Stimulated activated CD8-positive, alpha-beta memory T cell treated with anti-CD3 and anti-CD28 coated beads, Interleukin-4, amount 100 ng/mL, for 24 hours (primary cell): ENCODE data around the gene DHPS.
A peak's percentile ranks its signal among the peaks of the same experiment; 100 is the strongest.

ENCODE experiments used
- DNase-seq: peaks from one replicate; pipeline ENCODE4 v3.0.0-alpha.2; 2020; ENCODE audit warnings: low read depth

The DHPS gene

GRCh38 chr19:12675399-12675798 is 6.3 kb downstream of the DHPS start:
- no peak for DNase-seq

DNA sequence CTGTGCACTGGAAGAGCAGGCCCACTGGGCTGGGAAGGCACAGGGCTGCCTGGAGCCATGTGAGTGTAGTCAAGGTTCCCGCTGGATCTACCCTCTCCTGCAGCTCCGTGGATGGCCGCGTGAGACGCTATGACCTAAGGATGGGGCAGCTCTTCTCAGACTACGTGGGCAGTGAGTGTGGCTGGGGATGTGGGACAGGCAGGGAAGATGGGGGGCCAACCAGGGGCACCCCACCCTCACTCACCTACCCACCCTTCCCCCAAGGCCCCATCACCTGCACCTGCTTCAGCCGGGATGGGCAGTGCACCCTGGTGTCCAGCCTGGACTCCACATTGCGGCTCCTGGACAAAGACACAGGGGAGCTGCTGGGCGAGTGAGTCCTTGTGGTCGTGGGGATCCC is 8.9 kb downstream of the DHPS start:
- no peak for DNase-seq

- no peak for DNase-seq
These were observed 11.3 kb downstream of the DHPS start for GRCh38 chr19:12670159-12670928.

DNA sequence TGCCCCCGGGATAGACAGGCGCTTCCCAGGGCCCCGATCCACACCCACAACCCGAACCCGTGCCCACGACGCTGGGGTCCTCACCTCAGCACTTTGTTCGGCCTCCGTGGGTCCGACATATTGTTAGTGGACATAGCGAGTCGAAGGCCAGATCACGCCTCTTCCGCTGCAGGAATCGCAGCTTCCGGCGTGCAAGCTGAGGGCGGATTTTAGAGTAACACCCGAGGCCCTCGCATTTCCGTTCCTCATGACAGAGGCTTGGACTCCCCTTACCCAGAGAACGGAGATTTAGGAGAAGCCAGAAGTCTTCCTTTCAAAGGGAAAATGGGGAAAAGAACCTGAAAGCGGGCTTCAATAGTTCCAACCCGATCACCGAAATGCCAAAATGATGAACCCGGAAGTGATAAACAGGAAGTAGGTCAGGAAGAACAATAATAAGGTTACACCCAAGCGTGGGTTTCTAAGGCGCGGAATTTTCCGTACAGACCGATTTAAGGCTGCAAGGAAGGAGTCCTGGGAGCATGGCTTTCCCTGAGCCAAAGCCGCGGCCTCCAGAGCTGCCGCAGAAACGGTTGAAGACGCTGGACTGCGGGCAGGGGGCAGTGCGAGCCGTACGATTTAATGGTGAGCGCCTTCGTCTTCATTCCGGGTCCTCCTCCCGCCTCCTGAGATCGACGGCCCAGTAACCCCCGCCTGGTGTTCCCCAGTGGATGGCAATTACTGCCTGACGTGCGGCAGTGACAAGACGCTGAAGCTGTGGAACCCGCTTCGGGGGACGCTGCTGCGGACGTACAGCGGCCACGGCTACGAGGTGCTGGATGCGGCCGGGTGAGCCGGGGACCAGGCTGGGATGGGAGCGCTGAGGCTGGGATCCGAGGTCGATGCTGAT is 12.2 kb downstream of the DHPS start:
- peak; percentile 62 for DNase-seq

GRCh38 chr19:12668932-12669269 is 12.8 kb downstream of the DHPS start:
- peak; percentile 47 for DNase-seq

GRCh38 chr19:12668346-12668745 is 13.3 kb downstream of the DHPS start:
- no peak for DNase-seq

GRCh38 chr19:12667731-12668302 is 13.9 kb downstream of the DHPS start:
- no peak for DNase-seq

GRCh38 chr19:12666265-12667048 is 15.2 kb downstream of the DHPS start, which contains the start of the genes MAN2B1 and WDR83:
Gene MAN2B1 (minus strand): TSS chr19:12666742. CDS start chr19:12666701, 41 bp downstream.
Gene WDR83 (plus strand): TSS chr19:12666807. CDS start chr19:12669791, 2,984 bp downstream.
- peak; percentile 75 for DNase-seq

GRCh38 chr19:12665671-12666264 is 15.9 kb downstream of the DHPS start:
- no peak for DNase-seq

DNA sequence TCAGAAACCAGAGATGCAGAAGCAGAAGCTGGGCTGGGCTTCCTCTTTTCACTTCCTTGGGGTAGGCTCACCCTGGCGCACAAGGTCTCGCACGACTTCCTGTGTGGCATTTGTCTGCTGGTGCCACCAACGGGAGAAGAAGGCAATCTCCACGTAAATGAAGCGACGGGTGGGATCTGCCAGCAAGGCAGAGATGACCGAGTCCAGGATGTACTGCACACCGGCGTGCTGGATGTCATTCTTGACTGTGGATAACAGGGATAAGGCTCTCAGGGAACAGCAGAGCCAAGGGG is 16.5 kb downstream of the DHPS start:
- no peak for DNase-seq

GRCh38 chr19:12664406-12665280 is 17.0 kb downstream of the DHPS start:
- no peak for DNase-seq

- DNase-seq, result no peak
These were observed 20.7 kb downstream of the DHPS start for GRCh38 chr19:12660980-12661379.

GRCh38 chr19:12657966-12658365 is 23.7 kb downstream of the DHPS start:
- no peak for DNase-seq

DNA sequence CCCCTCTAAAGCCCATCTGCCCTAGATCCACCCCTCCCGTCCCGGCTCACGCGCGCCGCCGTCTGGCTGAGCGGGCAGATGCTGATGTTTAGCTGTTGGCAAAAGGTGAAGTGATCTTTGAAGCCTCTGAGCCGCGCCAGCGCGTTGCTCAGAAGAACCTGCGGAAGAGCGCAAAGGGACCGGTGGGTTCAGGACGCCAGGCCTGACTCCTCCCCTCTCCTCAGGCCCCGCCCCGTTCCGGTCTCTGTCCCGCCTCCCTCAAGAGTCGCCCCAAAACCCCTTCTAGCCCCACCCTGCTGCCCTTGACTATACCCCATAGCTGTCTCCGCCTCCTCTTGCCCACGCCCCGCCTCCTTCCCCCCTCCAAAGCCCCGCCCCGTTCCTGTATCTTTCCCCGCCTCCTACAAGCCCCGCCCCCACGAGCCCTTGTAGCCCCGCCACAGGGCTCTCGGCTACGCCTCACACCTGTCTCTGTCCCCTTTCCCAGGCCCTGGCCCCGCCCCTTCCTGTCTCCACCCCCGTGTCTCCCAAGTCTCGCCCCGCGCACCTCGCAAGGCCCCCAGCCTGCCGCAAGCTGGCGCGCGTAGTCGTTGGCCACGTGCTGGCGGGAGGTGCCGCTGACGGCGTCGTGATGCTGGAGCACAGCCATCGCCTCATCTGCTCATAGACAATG is 24.6 kb downstream of the DHPS start:
- no peak for DNase-seq

DNA sequence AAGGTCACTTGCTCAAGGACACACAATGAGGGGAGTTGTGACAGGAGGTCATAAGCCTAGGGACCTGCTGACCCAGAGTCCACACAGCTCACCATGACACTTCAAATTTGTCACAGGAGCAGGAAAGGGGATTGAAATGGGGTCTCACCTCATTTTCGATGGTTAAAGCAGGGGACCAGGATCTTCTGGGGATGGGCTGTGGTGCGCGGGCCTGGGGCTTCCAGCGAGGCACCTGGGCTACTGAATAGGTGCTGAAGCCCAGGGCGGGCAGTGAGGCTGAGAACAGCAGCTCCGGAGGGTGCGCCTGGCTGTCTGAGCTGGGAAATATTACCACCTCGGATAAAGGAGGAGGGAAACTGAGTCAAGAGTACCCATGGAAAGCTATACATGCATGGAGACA is 26.1 kb downstream of the DHPS start:
- no peak for DNase-seq

GRCh38 chr19:12652219-12652618 is 29.5 kb downstream of the DHPS start:
- DNase-seq, result no peak

DNA sequence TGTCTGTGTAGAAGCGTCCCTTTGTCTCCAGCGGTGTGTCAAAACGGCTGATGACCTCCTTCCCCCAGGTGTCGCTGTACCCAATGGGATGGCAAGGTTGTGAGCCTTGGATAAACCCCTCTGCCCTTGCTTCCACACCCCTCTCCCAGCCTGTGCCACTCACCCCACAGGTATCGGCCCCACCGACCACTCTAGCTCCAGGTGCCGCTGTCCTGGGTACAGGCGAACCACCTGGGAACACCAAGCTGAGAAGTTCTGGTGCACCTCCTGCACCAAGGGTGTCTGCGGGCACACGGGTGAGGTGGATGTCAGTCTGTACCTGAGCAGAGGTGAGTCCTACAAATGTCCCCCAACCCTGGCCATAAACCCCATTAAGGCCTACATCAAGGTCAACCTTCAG is 31.7 kb downstream of the DHPS start:
- DNase-seq, result no peak

DNA sequence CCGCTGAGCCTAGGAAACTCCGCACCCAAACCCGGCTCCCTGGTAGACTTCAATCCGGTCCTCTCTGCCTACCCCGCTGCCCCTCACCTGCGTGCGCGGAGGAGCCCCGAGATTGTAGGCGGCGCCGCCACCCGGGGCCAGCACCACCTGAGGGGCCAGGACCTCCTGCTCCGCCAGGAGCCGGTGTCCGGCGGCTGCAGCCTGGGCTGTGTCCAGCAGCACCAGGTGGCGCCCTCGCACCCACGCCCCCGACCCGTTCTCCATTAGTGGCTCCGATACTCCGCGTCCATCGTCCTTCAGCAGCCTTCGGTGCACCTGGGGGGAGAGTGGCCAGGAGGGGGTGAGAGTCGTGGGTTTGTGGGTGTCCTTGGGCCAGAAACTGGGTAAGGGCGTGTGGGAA is 33.6 kb downstream of the DHPS start:
- no peak for DNase-seq

DNA sequence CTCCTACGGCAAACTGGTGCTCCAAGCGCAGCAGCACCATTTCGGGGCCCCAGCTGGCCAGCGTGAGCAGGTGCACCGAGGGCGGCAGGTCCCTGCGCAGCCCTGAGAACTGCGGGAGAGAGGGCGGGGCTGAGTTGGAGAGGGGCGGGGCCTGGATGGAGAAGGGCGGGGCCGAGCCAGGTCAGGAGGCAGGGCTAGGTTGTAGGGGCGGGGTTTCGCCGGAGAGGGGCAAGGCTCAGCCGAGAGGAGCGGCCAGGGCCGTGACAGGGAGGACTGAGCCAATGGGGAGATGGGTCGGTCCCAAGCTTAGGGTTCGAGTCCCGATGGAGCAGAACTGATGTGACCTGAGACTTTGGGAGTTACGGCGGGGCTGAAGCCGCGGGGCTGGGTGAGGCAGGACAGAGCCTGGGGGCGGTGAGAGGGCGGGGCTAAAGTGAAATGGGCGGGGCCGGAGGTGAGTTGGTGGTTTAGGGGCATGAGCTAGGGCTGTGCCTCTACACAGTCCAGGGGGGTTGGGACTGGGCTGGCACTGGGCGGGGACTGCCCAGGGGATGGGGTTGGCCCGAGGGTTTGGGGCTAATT is 34.1 kb downstream of the DHPS start:
- DNase-seq, result no peak

DNA sequence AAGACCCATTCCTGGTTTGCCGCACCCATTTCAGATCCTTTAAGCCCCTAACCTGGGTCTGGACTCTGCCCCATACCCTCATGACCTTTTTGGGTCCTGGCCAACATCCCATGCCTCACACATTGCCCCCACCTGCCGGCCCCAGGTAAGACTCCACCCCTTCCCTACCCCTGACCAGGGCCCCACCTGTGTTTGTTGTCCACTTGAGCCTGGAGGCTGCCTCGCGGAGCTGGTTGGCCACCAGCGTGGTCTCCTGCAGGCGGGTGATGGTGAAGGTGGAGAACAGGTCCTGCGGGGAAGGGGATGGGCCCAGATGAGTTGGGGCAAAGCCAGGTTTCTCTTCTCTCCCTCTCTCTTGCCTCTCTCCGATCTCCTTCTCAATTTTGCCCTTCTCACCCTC is 34.6 kb downstream of the DHPS start:
- DNase-seq, result no peak
